ENCODE results near the gene ACO2.
"Not testable (repeated sequence)": the region's sequence is repeated elsewhere in the genome, so short reads cannot be mapped to it uniquely, and the experiment has no call there.

ACO2 gene

DNA sequence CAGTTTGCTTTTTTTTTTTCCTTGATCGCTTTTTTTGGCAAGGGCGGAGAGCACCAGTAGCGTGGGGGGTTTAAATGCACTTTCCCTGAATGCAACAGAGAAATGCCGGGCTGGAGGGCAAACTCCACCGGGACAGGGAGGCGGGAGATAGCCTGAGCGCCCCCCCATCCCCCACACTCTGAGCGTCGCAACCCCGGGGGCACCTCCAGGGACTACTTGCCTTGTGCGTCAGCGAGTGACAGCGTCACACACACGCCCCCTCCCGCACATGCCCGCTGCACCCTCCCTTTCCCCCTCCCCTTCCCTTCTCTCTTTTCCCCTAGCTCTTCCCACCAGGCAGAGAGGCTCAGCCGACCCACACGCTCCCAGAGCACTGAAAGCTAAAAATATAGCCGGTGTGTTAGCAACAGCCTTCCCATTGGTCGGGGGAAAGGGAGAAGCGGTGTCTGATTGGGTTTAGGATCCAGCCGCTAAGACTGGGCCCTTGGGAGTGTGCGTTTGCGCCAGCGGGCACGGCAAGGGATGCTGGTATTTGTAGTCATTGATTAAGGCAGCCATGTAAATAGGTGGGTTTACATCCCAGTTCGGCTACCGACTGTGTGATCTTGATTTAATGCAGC lies 20.6 kb upstream of the ACO2 start:
- DNase-seq, result peak; percentile 99

DNA sequence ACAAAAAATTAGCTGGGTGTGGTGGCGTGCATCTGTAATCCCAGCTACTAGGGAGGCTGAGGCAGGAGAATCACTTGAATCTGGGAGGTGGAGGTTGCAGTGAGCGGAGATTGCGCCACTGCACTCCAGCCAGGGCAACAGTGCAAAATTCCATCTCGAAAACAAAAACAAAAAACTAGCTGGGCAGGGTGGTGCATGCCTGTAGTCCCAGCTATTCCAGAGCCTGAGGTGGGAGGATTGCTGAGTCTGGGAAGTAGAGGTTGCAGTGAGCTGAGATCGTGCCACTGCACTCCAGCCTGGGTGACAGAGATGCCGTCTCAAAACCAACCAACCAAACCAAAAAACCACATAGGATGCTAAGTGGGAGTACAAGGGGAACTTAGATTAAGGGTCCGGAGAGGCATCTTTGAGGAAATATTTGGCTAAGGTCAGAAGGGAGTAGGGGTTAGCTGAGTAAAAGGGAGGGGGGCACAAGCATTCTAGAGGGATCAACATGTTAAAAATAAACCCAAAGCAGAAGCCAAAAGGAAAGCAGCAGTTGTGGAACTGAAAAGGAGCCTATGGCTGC lies 10.7 kb upstream of the ACO2 start:
- no peak for DNase-seq

DNA sequence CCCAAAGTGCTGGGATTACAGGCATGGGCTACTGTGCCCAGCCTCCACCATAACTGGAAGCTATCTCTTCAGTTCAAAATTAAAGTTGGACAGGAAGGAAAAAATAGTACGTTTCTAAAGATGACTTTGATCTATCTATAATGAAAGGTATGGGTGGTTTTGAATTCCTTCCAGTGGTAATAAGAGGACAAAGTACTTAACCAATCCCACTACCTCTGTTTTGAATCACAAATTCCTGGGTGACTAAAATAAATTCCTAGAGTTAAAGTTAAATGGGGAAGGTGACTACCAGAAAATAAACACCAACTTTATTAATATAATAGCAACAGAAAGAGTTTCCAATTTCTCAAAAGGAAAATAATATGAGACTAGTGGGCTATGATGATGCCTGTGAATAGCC lies 9.5 kb upstream of the ACO2 start:
- no peak for DNase-seq

DNA sequence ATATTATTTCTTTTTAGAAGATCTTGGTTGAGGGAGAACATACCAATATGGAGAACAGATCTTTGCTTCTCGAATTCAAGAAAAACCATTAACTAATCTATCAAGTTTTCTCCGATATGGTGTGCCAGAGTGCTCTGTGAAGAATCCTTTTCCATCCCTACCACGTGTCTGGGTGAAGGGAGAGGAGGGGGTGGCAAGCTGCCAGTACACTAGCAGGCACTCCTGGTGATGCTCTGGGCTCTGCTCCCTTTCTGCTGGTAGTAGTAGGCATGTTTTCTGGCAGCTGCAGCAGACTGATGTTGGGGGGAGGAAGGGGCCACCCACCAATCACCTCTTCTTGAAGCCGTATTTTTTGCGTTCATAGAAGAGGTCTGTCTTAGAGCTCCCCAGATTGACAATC lies 8.8 kb upstream of the ACO2 start:
- not testable (repeated sequence) for DNase-seq

DNA sequence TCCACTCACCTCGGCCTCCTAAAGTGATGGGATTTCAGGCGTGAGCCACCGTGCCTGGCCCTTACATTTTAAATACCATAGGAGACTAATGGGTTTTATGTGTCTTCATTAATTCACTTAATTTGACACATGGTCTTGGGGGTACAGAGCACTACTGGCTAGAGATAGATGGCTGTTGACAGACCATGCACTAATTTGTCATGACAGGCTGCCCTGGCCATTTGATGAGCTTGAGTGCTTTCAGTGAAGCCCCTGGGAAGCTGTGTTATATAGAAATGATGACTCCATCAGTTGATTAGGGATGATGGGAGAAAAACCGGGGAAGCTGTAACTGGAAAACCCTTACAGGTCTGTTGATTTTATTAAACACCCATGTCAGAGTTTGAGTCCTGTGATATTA lies 7.0 kb upstream of the ACO2 start:
- no peak for DNase-seq

DNA sequence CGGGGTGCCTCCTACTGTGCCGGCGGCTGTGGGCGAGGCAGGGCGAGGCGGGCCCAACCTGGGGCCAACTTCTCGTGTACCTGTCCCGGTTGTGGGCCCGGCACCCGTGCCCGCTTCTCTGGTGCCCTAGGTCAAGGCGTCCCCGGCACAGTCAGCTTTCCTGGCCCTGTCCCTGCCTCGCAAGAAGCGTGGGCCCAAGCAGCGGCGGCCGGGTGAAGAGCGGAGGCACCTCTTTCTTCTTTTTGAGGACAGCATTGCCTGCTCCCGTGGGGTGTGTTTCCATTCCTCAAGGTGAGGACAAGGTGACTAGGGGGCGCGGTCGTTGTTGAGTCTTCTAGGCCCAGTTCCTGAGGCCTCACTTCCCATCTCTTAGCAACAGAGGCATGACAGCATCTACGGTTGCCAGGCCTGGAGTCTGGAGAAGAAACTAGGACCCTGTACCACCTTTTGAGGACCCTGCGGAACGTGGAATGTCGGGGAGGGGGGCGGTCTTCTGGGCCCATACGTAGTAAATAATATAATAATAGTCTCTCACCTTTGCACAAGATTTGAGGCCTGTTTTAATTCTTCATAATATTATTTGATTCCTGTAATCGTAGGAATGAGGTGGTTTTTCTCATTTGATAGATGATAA lies 418 bp downstream of the ACO2 start:
- no peak for DNase-seq

DNA sequence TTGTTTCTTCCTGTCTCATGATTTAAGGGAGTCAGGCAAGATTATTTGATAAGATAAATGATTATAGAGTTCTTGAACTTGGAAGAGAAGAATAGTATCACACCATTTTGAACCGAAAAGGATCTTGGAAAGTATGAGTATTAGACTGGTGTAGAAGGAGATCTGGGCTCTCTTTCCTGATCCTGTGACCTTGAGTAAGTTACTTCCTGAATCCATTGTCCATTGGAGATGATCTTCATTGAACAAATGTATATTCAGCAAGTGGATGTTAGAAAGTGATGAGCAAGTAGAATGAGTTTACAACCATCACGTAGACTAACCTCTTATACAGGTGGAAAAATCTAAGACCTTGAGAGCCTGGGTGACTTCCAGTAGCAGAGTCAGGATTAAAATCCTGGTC lies 2.0 kb downstream of the ACO2 start:
- DNase-seq, result no peak

DNA sequence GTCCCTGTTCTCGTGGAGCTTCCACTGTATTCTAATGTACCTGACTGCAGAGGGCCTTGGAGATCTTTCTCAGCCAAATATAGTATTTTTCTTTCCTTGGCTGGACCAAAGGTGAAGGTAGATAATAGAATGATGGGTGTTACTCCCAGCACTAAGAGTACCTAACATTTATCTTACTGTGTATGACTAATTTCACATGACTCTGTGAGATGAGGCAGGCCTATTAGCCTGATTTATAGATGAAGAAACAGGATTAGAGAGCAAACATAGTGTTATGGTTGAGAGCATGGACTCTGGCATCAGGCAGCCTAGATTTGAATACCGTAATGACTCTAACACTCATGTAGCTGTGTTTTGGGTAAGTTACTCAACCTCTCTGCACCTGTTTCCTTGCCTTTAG lies 2.7 kb downstream of the ACO2 start:
- DNase-seq, result no peak

DNA sequence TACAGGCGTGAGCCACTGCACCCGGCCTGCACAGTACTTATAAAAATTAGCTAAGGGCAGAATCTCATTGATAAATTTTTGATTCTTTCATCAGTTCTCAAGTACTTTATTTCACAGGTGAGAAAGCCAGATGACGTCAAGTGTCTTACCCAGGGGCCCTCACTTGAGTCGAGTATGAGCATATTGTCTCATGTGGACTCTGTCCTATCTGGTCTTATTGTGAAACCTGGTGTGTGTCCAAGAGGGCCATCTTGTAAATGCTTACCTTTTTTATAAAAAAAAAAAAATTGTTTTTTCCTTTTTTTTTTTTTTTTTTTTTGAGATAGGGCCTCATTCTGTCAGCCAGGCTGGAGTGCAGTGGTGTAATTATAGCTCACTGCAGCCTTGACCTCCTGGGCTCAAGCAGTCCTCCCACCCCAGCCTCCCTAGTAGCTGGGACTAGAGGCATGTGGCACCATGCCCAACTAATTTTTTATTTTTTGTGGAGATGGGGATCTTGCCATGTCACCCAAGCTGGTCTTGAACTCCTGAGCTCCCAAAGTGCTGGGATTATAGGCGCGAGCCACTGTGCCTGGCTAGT lies 6.0 kb downstream of the ACO2 start:
- no peak for DNase-seq

DNA sequence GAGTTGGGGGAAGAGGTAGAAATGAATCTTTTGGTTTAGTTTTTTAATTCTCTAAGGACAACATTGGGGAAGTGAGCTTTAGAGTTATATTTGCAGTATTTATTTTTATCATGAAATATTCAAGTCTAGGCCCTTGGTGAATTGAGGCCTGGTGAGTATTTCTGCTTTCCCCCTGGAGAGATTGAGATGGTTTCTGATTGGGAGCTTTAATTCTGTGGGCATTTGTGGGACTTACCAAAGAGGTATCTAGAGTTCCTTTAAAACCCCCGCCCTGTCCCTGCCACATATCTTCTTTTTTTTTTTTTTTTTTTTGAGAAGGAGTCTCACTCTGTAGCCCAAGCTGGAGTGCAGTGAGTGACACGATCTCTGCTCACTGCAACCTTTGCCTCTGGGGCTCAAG lies 9.6 kb downstream of the ACO2 start:
- no peak for DNase-seq

DNA sequence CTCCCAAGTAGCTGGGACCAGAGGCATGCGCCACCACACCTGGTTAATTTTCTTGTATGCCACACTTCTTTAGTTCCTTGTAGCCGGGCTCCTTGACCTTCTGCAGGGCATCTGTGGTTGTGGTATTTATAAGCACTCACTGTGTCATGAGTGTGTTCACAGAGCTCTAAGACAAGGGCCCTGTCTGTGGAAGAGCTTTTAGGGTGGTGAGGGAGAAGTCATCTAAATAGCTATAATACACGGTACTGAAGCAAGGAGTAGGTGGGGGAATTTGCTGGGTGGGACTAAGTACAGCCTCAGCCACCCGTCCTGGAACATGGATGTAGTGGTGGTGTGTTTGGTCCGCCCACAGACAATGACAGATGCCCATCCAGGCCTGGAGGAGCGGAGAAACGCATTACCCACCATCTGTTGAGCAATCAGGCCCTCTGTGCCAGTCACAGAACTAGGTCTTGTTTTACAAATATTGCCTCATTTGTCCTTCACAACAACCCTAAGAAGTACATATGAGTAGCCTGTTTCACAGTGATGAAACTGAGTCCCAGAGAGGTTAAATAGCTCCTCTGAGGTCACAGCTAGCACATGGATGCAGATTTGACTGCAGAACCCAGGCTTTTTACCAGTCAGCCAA lies 10.1 kb downstream of the ACO2 start:
- no peak for DNase-seq

DNA sequence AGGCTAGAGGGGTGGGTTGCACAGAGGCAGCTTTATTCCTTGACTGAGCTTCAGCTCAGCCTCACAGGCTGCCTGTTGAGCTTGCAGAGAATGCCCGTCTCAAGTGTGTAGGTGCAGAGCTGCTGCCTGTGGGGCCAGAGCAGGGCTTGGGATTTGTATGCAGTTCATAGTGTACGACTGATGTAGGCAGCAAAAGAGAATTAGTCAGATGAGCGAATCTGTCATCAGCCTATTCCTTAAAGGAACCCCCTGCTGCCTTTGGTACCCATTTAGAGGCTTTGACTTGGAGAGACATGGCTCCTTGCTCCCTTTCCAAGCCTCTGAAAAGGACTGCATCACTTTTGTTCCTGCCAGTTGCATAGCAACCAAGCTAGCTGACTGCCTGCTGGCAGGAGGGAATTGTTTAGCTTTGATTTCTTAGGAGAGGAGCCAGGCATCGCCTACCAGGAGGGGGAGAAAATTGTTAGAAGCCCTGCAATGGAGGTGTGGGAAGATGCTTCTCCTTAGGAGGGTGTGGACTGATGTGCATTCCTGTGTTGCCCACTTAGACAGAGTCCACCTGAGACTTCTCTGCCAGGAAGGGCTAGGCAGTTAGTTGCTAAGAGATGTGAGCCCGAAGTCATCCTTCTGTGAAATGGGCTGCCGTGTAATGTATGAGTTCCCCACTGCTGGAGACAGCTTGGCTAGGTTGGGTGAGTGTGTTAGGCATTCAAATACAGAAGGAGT lies 10.9 kb downstream of the ACO2 start:
- peak; percentile 49 for DNase-seq

DNA sequence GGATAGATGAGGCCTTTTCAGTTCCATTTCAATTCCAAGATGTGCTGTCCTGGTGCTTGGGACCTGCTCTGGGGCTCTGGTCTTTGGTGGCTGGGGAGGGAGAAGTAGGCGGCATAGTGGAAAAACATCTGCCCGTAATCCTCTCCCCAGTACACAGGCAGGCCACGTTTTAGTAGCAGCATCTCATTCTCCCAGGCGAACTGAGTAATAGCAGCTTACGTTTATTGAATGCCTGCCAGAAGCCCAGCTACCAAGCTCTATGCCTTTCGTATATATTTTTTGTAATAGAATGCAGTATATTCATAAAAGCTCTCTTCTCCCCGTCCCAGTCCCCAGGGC lies 11.4 kb downstream of the ACO2 start:
- DNase-seq, result peak; percentile 47

DNA sequence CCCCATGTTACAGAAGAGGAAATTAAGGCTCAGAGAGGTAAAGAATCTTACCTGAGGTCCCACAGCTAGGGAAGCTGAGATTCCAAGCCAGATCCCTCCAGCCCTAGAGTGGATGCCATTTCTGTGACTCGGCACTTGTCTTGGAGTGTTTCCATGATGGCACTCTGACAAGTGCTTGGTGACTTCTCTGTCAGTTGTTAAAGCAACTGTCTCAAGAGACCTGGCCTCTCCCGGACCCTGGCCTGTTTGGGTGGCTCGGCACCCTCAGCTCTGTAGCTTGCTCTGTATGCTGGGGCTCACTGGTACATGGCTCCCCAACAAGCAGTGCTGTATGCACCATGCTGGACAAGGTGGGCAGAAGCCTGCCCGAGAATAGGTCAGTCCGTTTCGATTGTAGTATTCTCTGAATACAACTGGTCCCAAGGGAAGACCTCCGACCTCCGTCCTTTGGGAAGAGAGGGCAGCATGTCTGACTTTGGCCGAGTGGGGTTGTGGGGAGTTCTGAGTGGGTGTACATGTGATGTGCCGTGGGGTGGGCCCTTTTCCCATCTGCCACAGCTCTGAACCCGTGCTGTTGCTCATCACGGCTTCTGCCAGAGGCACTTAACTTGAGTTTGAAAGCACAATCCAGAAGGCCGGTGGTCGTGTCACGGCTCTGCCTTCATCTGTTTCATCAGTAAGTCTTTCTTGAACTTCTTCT lies 12.4 kb downstream of the ACO2 start:
- no peak for DNase-seq

DNA sequence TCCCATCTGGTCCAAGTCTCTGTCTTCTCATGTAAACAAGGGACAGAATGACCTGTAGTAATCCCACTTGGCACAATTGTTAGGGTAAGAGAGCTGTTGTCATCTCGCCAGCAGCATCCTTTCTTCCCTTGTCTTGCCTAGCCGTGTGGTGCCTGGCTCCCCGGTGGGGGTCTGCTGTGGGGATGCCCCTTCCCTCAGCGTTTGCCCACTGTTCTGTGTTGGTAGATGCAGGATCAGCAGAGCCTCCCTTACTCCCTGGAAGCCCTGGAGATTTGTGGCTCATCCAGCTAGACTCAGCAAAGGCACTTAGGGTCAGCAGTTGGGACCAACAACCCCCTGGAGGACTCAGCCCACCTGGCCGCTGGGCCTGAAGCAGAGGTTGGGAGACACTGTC lies 13.0 kb downstream of the ACO2 start:
- DNase-seq, result no peak

DNA sequence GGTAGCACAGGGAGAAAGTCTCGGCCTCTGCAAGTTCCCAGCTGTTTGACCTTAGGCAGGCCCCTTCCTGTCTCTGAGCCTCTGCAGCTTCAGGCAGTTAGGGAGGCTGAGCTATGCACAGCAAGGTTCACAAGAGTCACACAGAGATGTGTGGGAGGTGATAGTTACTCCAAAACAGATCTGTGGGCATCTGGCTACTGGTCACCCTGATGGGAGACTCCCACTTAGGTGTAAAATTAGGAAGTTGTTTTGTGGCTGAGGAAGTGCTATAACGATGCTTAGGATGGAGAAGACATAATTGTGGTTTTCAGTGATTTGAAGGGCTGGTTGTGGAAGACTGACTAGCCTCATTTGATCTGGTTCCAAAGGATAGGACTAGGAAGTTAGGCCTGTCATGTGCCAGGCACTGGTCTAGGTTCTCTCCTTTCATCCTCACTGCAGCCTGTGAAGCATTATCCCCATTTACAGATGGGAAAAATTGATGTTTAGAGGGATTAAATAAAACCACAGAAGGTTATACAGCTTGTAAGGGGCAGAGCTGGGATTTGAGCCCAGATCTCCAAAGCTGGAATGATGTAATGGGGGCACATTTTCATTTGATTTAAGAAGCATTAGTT lies 13.5 kb downstream of the ACO2 start:
- DNase-seq, result no peak

DNA sequence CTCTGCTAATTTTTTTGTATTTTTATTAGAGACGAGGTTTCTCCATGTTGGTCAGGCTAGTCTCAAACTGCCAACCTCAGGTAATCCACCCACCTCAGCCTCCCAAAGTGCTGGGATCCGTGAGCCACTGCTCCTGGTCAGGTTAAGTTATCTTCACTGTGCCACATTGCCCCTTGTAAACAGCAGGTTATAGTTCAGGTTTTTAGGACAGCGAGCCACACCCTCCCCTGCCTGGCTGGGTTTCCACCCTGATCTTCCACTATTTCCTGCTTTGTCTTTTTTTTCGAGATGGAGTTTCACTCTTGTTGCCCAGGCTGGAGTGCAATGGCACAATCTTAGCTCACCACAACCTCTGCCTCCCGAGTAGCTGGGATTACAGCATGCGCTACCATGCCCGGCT lies 16.1 kb downstream of the ACO2 start:
- no peak for DNase-seq

DNA sequence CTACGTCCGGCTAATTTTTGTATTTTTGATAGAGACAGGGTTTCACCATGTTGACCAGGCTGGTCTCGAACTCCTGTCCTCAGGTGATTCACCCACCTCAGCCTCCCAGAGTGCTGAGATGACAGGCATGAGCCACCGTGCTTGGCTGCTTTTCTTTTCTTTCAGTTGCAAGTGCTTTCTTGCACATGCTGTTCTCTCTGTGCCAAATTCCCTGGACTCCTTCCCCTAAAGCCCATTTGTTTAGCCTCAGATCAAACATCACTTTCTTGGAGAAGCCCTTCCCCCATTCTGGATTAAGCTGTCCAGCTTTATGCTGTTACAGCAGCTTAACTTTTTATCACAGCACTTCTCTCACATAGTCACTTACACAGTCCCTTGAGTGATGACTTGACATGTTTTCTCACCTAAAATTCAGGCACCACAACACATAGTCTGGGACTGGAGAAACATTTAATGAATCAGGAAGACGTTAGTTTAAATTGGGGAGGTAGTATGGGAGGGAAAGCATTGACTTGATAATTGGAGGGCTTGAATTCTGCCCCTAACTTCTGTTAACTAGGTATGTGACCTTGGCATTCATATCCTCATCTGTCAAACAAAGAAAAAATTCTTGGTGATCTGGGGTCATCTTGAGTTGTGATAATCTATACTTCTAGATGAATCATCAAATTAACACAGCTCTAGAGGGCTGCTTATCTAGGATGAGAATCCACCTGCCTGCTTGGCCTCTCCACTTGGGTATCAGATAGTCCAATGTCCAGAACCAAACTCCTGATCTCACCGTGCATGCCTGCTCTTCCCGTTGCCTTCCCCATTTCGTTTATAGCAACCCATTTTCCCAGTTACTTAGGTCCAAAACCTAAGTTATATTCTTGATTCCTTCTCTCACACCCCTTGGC lies 18.4 kb downstream of the ACO2 start:
- no peak for DNase-seq

DNA sequence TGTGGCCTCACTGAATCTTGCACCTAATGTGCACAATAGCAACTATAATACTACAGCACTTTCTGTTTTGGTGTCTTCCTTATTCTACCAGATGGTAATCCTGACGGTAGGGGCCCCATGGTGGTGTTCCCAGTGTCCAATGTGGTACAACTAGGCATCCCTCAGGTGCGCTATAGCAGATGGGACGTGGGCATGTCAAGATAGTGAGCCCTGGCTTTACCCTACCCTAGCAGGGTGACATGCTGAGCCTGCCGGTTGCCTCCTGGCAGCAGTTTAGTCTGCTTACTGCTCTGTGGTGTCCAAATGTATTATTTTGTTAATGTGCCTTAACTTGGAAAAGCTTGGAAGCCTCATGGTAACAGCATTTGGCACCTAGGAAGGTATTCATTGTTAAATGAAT lies 19.2 kb downstream of the ACO2 start:
- no peak for DNase-seq

DNA sequence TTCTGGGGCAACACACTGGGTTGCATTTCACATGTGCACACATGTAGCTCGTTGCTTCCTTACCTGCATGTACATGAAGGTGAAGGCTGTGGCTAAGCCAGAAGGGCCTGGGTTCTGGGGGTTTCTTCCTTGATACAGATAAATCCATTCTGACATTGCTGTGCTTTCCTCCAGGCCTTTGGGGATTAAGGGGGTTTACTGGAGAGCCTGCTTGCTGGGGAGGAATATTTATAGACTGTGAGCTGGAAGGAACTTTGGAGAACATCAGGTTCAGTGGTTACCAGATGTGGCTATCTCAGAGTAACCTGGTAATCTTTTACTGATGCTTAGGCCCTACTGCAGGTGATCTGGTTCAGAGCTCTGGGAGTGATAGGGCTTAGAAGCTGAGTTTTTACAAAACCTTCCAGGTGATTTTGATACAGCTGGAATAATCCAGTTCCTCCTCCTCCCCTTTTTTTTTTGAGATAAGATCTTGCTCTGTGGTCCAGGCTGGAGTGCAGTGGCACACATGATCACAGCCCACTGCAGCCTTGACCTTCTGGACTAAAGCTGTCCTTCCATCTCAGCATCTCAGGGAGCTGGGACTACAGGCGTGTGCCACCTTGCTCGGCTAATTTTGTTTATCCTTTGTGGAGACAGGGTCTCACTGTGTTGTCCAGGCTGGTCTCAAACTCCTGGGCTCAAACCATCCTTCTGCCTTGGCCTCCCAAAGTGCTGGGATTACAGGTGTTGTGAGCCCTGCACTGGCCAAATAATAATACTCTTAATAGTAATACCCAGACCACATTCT lies 19.9 kb downstream of the ACO2 start:
- no peak for DNase-seq
